GM12878 (cell line): Measurements from ENCODE around the gene MAPK1. TPM values are rescaled to one million over a fixed set of nuclear protein-coding genes. Genes with fewer than 3 reads are reported as not detected.

ENCODE experiments used
- BACH1 ChIP-seq: fragments of 450-650 bp; IDR thresholded peaks from 2 replicates; pipeline ENCODE4 v1.6.1; 2017; ENCODE audit warnings: mild to moderate bottlenecking, borderline replicate concordance
- BRCA1 ChIP-seq: IDR thresholded peaks from 2 replicates; pipeline ENCODE4 v1.6.1; 2011; ENCODE audit warnings: low read depth, low read length, improper control_type of control experiment
- CHD1 ChIP-seq: IDR thresholded peaks from 2 replicates; pipeline ENCODE4 v1.6.1; 2012; ENCODE audit warnings: low read depth, low read length, improper control_type of control experiment
- CHD2 ChIP-seq: IDR thresholded peaks from 2 replicates; pipeline ENCODE4 v1.6.1; 2011; ENCODE audit warnings: low read depth, low read length, improper control_type of control experiment, borderline replicate concordance
- EED ChIP-seq: sonication (generic); IDR thresholded peaks from 2 replicates; pipeline ENCODE4 v1.6.1; 2016; ENCODE audit warnings: antibody characterized with exemption, low read depth
- EGR1 ChIP-seq, 2 experiments: IDR thresholded peaks; 1 replicate in 1 of 2; 2 replicates in 1 of 2; pipeline ENCODE4 v1.6.1; 2011 to 2012; ENCODE audit warnings: low read depth in 2 of 2, low read length in 2 of 2, borderline replicate concordance in 1 of 2, mild to moderate bottlenecking in 1 of 2, moderate library complexity in 1 of 2
- ESRRA ChIP-seq: IDR thresholded peaks from 2 replicates; pipeline ENCODE4 v1.6.1; 2012; ENCODE audit warnings: mild to moderate bottlenecking, low read length, improper control_type of control experiment
- FOXM1 ChIP-seq: IDR thresholded peaks from 2 replicates; pipeline ENCODE4 v1.6.1; 2012; ENCODE audit warnings: low read depth, mild to moderate bottlenecking, inconsistent platforms, low read length, moderate library complexity
- MEF2A ChIP-seq: IDR thresholded peaks from 2 replicates; pipeline ENCODE4 v1.6.1; 2011; ENCODE audit warnings: low read depth, mild to moderate bottlenecking, low read length, moderate library complexity; ENCODE audit not compliant: insufficient read depth
- NR2C2 ChIP-seq: IDR thresholded peaks from 2 replicates; pipeline ENCODE4 v1.6.1; 2011; ENCODE audit warnings: borderline replicate concordance, low read depth; ENCODE audit not compliant: control insufficient read depth, insufficient read length
- RAD21 ChIP-seq: IDR thresholded peaks from 2 replicates; pipeline ENCODE4 v1.6.1; 2011; ENCODE audit warnings: mild to moderate bottlenecking, low read depth, low read length, moderate library complexity; ENCODE audit not compliant: insufficient read depth
- RAD51 ChIP-seq: fragments of 450-650 bp; IDR thresholded peaks from 2 replicates; pipeline ENCODE4 v1.6.1; 2016; ENCODE audit warnings: moderate library complexity, mild to moderate bottlenecking, inconsistent platforms
- RB1 ChIP-seq: fragments of 450-650 bp; formaldehyde crosslinking; IDR thresholded peaks from 2 replicates; pipeline ENCODE4 v1.6.1; 2017; ENCODE audit warnings: mild to moderate bottlenecking, borderline replicate concordance
- RELA ChIP-seq: fragments of 450-650 bp; IDR thresholded peaks from 2 replicates; pipeline ENCODE4 v1.8.0; 2014; ENCODE audit warnings: borderline replicate concordance; ENCODE audit not compliant: partially characterized antibody
- RFX5 ChIP-seq: IDR thresholded peaks from 2 replicates; pipeline ENCODE4 v1.6.1; 2011; ENCODE audit warnings: low read depth, low read length, improper control_type of control experiment
- SMAD1 ChIP-seq: fragments of 450-650 bp; IDR thresholded peaks from 2 replicates; pipeline ENCODE4 v1.6.1; 2018; ENCODE audit warnings: mild to moderate bottlenecking, low read depth; ENCODE audit not compliant: partially characterized antibody
- SUPT20H ChIP-seq: IDR thresholded peaks from 2 replicates; pipeline ENCODE4 v1.6.1; 2011; ENCODE audit warnings: low read depth, mild to moderate bottlenecking, low read length, moderate library complexity, borderline replicate concordance; ENCODE audit not compliant: control insufficient read depth
- SUZ12 ChIP-seq: fragments of 200-600 bp; sonication (generic); IDR thresholded peaks from one replicate; pipeline ENCODE4 v1.6.1; 2018; ENCODE audit warnings: antibody characterized with exemption, mild to moderate bottlenecking; ENCODE audit not compliant: unreplicated experiment
- ZNF384 ChIP-seq: IDR thresholded peaks from 2 replicates; pipeline ENCODE4 v1.6.1; 2012; ENCODE audit warnings: low read depth, mild to moderate bottlenecking, low read length, improper control_type of control experiment, borderline replicate concordance
- polyA plus RNA-seq, 11 experiments: library from polyadenylated mRNA; depleted of rRNA in 4 of 11; unstranded in 6 of 11; stranded (reverse) in 5 of 11; fragments of >200 nt; fragmentation: Nextera tagmentation in 4 of 11; fragmentation: Illumina TruSeq in 1 of 11; extraction: Ambion mirVana in 4 of 11; extraction: Trizol in 1 of 11; gene quantifications; 1 replicate in 1 of 11; 2 replicates in 10 of 11; pipeline versions ENCODE4 v1.2.1 to v1.2.3, GENCODE V29; 2011 to 2016; ENCODE audit warnings: inconsistent platforms in 2 of 11, missing spikeins in 2 of 11, low read depth in 1 of 11
- total RNA-seq, 4 experiments: library from RNA; depleted of rRNA in 3 of 4; stranded (reverse); fragments of >200 nt in 3 of 4; fragmentation: Illumina TruSeq in 1 of 4; extraction: Trizol in 1 of 4; gene quantifications; 2 replicates each; pipeline versions ENCODE4 v1.2.1 to v1.2.3, GENCODE V29; 2013 to 2021
- TF ChIP-seq, protein P1 (sequence below): fragments of 450-650 bp; IDR thresholded peaks from 2 replicates; pipeline ENCODE4 v1.6.1; 2017; ENCODE audit warnings: borderline replicate concordance
- TF ChIP-seq, protein P2 (sequence below): fragments of 450-650 bp; IDR thresholded peaks from 2 replicates; pipeline ENCODE4 v1.6.1; 2017; ENCODE audit warnings: mild to moderate bottlenecking, low read depth, inconsistent platforms; ENCODE audit not compliant: poor library complexity, severe bottlenecking
- TF ChIP-seq, protein P3 (sequence below): IDR thresholded peaks from 2 replicates; pipeline ENCODE4 v1.6.1; 2012; ENCODE audit warnings: mild to moderate bottlenecking, low read depth, low read length

Gene MAPK1
- total and polyA plus RNA-seq, 10 of the 15 experiments (the other 5 are each of a cell fraction or from before 2014, with no cell fraction given): 7.0 to 123 (median 58.4) TPM

DNA sequence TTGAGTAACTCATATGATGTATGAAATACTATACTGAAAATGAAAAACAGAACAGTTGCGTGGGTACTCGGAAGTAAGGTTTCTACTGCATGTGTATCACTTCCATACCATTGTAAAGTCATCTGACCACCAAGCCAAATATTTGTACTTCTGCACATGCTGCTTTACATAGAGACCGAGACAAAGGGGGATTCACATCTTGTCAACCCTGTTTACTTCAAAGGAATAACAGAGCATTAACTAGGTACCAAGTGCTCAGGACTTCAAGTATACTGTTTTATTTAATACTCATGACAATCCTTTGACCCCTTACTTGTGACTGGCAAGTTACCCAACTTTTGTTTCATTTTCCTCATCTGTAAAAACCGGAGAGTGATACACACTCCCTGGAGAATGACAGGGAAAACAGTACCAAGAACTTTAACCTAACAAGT, 9.9 kb downstream of the MAPK1 start (continued):
- TF ChIP-seq, protein P1, sequence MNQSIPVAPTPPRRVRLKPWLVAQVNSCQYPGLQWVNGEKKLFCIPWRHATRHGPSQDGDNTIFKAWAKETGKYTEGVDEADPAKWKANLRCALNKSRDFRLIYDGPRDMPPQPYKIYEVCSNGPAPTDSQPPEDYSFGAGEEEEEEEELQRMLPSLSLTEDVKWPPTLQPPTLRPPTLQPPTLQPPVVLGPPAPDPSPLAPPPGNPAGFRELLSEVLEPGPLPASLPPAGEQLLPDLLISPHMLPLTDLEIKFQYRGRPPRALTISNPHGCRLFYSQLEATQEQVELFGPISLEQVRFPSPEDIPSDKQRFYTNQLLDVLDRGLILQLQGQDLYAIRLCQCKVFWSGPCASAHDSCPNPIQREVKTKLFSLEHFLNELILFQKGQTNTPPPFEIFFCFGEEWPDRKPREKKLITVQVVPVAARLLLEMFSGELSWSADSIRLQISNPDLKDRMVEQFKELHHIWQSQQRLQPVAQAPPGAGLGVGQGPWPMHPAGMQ: no peak
- TF ChIP-seq CHD1 (no peak), MEF2A (0 out of 2 replicates have a peak, but pooled peaks have one; percentile 32), RAD21 (no peak), ESRRA (no peak), SUZ12 (no peak), CHD2 (no peak), RB1 (no peak), RAD51 (no peak), SUPT20H (no peak), BRCA1 (no peak), RELA (no peak), EGR1 (IDR thresholded peaks at IDR 0.05; ENCODE audit: borderline replicate concordance in 1 of 2, low read depth in 2 of 2, low read length in 2 of 2) (no peak), EED (no peak), RFX5 (no peak), ZNF384 (no peak), FOXM1 (no peak), SMAD1 (no peak), BACH1 (no peak), NR2C2 (no peak)
- TF ChIP-seq, protein P2, sequence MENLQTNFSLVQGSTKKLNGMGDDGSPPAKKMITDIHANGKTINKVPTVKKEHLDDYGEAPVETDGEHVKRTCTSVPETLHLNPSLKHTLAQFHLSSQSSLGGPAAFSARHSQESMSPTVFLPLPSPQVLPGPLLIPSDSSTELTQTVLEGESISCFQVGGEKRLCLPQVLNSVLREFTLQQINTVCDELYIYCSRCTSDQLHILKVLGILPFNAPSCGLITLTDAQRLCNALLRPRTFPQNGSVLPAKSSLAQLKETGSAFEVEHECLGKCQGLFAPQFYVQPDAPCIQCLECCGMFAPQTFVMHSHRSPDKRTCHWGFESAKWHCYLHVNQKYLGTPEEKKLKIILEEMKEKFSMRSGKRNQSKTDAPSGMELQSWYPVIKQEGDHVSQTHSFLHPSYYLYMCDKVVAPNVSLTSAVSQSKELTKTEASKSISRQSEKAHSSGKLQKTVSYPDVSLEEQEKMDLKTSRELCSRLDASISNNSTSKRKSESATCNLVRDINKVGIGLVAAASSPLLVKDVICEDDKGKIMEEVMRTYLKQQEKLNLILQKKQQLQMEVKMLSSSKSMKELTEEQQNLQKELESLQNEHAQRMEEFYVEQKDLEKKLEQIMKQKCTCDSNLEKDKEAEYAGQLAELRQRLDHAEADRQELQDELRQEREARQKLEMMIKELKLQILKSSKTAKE: peak; percentile 20
- TF ChIP-seq, protein P3, sequence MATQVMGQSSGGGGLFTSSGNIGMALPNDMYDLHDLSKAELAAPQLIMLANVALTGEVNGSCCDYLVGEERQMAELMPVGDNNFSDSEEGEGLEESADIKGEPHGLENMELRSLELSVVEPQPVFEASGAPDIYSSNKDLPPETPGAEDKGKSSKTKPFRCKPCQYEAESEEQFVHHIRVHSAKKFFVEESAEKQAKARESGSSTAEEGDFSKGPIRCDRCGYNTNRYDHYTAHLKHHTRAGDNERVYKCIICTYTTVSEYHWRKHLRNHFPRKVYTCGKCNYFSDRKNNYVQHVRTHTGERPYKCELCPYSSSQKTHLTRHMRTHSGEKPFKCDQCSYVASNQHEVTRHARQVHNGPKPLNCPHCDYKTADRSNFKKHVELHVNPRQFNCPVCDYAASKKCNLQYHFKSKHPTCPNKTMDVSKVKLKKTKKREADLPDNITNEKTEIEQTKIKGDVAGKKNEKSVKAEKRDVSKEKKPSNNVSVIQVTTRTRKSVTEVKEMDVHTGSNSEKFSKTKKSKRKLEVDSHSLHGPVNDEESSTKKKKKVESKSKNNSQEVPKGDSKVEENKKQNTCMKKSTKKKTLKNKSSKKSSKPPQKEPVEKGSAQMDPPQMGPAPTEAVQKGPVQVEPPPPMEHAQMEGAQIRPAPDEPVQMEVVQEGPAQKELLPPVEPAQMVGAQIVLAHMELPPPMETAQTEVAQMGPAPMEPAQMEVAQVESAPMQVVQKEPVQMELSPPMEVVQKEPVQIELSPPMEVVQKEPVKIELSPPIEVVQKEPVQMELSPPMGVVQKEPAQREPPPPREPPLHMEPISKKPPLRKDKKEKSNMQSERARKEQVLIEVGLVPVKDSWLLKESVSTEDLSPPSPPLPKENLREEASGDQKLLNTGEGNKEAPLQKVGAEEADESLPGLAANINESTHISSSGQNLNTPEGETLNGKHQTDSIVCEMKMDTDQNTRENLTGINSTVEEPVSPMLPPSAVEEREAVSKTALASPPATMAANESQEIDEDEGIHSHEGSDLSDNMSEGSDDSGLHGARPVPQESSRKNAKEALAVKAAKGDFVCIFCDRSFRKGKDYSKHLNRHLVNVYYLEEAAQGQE: no peak
